OCI-LY3 (cell line): ENCODE results near the gene VPS25.

Experiments used
- EZH2phosphoT487 ChIP-seq: fragments of 200-600 bp; shearing (Covaris generic); IDR thresholded peaks from 2 replicates; pipeline ENCODE4 v1.6.1; 2018; ENCODE audit warnings: antibody characterized with exemption, mixed run types, low read depth
- TF ChIP-seq, protein P1 (sequence below): fragments of 200-600, 300-600 bp; sonication (generic); IDR thresholded peaks from 2 replicates; pipeline ENCODE4 v1.5.1; 2014; ENCODE audit warnings: antibody characterized with exemption, low read length, low read depth

- TF ChIP-seq, protein P1, sequence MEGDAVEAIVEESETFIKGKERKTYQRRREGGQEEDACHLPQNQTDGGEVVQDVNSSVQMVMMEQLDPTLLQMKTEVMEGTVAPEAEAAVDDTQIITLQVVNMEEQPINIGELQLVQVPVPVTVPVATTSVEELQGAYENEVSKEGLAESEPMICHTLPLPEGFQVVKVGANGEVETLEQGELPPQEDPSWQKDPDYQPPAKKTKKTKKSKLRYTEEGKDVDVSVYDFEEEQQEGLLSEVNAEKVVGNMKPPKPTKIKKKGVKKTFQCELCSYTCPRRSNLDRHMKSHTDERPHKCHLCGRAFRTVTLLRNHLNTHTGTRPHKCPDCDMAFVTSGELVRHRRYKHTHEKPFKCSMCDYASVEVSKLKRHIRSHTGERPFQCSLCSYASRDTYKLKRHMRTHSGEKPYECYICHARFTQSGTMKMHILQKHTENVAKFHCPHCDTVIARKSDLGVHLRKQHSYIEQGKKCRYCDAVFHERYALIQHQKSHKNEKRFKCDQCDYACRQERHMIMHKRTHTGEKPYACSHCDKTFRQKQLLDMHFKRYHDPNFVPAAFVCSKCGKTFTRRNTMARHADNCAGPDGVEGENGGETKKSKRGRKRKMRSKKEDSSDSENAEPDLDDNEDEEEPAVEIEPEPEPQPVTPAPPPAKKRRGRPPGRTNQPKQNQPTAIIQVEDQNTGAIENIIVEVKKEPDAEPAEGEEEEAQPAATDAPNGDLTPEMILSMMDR = no peak
- TF ChIP-seq EZH2phosphoT487 = no peak
Observed at GRCh38 chr17:42772945-42773289, 332 bp upstream of the VPS25 start.
